ENCODE data around the gene STAG3.
"Not testable (repeated sequence)": the region's sequence is repeated elsewhere in the genome, so short reads cannot be mapped to it uniquely, and the experiment has no call there.

STAG3 gene

DNA sequence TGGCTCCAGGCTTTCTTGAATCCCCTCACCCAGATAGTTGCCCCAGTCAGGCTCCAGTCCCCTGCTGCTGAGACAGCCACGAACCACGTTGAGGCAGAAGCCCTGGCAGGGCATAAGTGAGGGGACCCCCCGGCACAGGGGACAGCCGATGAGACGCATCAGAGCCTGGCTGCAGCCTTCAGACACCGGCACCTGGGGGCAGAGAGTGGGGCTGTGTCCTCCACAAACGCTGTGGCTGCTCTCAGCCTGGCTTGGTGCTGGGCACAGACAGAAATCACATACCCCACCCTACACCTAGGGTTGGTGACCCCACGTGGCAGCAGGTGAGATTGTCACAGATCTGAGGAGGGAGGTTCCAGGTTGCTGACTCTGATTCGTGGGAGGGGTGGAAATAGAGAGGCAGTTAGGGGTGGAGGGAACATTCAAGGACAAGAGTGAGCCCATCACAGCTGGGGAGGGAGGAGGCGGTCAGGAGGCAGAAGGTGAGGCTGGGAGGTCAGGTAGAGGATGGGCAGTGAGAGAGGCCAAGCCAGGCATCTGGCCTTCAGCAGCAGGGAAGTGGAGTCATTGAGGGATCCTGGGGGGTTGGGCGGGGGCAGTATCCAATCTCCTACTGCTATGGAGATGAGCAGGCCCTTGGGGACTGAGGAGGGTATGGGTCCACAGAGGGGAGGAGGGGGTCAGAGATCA lies 3.8 kb upstream of the STAG3 start:
- no peak for DNase-seq

DNA sequence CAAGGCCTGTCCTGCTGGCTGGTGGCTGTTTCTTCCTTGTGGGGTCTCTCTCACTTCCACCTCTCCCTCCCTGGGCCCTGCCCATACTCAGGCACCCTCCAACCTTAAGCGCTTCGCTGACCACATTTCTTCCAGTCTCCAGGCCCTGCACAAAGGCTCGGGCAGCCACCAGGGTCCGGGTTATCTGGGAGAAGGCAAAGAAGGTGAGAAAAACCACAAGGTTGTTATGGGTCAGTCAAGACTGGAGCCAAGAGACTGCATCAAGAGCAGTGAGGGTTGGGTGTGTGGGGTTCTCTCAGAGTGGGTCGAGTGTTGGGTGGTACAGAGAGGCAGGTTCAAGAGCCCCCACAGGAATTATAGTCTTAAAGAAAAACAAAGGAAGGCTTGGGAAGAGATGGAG lies 3.1 kb upstream of the STAG3 start:
- no peak for DNase-seq

DNA sequence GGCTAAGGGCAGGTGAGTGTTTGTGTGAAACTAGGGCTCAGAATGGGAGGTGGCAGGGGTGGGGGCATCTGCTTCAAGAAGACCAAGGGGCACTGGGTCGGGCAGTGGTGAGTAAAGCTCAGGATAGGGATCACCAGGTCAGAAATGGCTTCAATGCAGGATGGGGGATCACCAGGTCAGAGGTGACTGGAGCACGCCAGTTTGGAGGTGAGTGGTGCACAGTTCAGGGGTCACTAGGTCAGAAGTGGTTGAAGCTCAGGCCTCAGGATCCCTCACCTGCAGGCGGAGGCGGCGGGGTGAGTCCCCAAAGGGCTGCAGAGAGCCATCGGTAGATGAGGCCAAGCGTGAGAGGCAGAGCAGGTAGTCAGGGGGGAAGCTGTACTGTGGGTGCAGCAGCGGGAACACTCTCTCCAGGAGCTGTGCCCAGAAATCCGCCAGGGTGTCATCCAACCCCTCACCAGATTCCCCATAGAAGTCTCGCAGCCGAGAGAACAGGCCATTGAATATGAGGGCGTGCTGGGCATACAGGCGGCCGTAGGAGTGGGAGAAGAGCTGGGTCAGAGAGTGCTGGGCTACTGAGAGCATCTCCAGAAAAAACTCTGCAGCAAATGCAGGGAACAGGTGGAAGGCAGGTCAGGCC lies 2.3 kb upstream of the STAG3 start:
- DNase-seq: no peak

DNA sequence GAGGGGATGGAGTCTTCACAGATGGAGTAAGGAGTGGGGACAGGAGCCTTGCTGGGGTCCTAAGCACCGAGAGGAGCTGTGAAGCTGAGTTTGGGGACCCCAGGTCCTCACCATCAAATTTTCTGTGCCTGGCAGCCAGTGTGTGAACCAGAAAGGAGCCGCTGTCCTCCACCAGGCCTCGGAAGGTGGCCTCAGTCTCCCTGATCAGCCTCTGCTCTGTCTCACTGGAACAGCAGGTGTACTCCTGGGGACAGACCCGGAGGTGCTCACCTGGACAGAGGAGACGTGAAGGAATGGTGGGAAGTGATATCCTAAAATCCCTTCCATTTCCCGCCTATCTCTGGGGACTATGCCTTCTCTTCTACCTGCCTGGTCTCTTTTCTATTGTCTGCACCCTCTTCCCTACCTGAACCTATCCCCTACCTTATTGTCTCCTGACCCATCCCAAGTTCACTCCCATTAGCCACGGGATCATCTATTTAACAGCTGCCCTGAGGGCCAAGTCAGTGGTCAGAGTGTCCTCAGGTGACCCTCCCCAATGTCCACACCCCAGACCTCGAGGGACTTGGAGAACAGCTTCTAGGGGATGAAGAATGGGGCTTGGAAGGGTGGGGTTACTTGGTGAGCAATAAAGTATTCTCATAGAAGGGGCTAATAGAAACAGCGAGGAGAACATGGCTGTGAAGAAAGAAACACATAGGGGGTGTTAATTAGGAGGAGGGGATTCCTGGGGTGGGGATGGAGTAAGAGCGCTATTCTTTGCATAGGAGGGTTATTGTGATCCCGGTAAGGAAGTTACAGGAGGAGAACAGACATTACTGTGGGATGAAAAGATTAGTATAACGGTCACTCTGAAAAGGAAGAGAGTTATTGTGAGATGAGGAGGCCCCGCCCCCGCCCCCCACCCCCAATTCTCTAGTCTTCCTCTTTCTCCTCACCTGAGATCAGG lies 1.3 kb upstream of the STAG3 start:
- no peak for DNase-seq

DNA sequence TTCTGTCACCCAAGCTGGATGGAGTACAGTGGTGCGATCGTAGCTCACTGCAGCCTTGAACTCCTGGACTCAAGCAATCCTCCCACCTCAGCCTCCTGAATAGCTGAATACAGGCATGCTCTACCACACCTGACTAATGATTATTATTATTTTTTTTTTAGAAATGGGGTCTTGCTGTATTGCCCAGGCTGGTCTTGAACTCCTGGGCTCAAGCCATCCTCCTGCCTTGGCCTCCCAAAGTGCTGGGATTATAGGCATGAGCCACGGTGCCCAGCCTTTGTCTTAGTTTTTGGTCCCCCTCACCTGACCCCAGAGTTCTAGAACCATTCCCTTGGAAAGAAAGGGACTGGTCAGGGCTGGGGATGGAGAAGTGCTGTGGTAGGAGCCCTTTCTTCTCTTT lies 2.4 kb downstream of the STAG3 start:
- not testable (repeated sequence) for DNase-seq

DNA sequence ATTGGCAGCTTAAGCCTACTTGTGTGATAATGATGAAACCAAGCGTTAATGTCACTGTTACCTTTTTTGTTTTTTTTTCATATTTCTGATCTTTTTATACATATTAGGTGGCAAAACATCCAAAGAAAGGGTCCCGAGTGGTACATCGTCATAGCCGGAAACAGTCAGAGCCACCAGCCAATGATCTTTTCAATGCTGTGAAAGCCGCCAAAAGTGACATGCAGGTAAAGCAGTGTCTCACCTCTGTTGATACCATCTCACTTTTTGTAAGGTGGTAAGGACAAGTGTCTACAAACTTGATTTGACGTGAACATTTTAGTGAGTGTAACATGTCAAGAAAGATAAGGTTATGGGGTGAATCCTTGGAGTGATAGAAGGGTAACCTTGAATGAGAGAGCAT lies 4.9 kb downstream of the STAG3 start:
- not testable (repeated sequence) for DNase-seq

DNA sequence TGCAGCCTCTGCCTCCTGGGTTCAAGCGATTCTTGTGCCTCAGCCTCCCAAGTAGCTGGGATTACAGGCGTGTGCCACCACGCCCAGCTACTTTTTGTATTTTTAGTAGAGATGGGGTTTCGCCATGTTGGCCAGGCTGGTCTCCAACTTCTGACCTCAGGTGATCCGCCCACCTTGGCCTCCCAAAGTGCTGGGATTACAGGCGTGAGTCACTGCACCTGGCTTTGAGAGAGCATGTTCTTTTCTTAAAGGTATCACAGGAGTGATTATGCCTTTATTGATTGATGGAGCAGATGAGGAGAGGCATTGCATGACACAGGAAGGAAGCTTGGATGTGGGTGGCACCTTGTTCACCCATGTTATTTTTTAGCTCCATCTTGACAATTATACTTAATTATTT lies 5.4 kb downstream of the STAG3 start:
- DNase-seq: not testable (repeated sequence)

DNA sequence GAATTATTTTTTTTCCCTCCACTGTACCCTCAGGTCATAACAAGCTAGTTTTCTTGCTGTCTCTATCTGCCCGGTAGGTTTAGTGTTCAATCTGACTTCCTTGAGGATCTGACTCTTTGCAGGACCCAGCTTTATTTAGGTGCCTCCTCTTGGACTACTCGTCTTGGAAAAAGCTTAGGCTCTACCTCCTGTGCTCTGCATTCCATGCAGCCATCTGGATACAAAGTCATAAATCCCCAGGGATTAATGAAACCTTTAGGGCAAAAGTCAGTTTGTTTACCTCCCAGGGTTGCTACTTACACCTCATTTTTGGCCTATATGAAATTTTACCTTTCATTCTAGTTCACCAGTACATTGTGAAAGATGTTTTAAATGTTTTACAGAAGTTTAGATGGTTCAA lies 8.0 kb downstream of the STAG3 start:
- no peak for DNase-seq

DNA sequence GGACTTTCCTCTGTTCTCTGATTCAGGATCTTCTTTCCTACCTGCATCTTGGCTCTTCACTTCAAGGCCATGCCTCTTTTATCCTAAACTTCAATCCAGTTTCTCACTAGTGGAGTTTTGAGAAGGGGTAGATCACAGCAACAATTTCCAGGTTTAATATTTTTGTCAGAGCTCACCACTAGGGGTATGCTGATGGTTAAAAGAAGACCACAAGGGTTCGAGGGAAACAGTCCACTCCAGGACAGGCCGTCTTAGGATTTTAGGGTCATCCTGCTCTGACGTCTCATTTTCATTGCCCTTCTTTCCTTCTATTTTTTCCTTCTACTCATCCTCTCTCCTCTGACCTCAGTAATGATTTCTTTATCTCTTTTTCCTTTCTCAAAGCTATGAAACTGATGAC lies 11.3 kb downstream of the STAG3 start:
- DNase-seq: no peak

DNA sequence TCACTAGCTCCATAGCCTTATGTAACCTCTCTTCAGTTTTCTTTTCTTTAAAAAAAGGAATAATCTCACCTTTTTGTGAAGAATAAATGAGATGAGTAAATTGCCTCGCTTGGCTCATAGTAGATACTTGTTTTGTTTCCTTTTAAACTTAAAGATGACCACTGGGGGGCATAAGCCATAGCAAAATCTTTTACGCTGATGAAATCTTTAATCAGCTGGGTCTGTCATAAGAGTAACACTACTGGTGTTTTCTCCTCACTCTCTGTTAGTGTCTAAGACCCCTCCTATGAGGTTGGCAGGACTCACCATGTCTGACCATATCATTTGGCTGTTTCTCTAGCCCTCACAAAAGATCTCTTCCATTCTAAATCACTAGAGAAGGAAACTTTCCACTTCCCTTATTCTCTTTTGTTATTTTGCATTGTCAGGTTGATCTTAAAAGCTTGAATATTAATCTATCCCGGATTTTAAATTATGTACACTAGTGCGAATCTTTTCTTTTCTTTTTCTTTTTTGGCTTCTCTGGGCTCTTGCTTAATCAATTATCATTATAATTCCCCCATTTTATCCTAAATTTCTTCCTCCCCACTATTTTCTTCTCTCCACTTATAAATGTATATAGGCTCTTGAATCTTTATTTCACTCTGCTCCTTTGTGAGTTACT lies 12.5 kb downstream of the STAG3 start:
- DNase-seq: peak; percentile 62

DNA sequence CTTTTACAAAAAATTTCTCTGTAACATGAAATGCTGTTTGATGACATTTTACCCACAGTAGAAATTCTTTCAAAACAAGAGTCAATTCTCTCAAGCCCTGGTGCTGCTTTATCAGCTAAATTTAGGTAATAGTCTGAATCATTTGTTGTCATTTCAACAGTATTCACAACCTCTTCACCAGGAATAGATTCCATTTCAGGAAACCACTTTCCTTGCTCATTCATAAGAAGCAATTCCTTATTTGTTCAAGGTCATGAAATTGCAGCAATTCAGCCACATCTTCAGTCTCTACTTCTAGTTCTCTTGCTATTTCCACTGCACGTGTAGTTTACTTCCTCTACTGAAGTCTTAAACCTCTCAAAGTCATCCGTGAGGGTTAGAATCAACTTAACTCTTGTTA lies 14.1 kb downstream of the STAG3 start:
- no peak for DNase-seq

DNA sequence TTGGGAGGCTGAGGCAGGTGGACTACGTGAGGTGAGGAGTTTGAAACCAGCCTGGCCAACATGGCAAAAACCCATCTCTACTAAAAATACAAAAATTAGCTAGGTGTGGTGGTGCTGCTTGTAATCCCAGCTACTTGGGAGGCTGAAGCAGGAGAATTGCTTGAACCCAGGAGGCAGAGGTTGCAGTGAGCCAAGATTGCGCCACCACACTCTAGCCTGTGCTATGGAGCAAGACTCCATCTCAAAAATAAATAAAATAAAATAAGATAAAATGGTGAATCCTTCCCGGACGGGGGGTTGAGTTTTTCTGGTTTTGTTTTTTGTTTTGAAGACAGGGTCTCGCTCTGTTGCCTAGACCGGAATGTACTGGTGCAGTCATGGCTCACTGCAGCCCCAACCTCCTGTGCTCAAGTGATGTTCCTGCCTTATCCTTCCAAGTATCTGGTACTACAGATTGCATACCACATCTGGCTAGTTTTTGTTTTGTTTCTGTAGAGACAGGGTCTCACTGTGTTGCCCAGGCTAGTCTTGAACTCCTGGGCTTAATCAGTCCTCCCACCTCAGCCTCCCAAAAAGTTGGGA lies 14.7 kb downstream of the STAG3 start:
- DNase-seq: not testable (repeated sequence)

DNA sequence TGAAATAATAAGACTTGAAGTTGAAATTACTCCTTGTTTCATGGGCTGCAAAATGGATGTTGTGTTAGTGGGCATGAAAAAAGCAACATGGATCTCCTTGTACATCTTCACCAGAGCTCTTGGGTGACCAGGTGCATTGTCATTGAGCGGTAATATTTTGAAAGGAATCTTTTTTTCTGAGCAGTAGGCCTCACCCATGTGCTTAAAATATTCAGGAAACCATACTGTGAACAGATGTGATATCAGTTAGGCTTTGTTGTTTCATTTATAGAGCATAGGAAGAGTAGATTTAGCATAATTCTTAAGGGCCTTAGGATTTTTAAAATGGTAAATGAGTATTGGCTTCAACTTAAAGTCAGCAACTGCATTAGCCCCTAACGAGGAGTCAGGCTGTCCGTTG lies 15.3 kb downstream of the STAG3 start:
- no peak for DNase-seq

DNA sequence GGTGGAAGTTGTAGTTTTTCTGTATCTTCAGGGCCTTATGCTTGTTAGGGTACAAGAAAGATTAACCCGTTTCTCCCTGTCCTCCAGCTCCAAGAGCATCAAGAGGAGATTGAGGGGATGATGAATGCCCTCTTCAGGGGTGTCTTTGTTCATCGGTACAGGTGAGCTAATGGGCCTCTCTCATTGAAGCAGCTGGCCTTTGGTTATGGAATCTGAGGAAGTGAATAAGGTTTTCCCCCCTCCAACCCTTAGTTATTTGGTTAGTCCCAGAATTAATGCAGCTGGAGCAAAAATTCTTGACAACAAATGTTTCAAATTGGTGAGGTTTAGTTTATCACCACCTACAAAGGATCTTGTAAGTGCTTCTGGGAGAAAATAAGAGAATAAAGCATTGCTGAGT lies 17.5 kb downstream of the STAG3 start:
- no peak for DNase-seq

DNA sequence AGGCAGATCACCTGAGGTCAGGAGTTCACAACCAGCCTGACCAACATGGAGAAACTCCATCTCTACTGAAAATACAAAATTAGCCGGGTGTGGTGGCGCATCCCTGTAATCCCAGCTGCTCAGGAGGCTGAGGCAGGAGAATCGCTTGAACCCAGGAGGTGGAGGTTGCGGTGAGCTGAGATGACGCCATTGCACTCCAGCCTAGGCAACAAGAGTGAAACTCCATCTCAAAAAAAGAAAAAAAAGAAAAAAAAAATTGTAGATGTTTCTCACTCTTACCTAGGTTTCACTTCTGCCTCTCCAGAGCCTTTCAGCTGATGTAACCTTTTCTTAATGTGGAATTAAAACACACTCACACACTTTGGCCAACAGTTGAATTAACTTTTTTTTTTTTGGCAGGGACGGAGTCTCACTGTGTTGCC lies 18.2 kb downstream of the STAG3 start:
- DNase-seq: not testable (repeated sequence)

DNA sequence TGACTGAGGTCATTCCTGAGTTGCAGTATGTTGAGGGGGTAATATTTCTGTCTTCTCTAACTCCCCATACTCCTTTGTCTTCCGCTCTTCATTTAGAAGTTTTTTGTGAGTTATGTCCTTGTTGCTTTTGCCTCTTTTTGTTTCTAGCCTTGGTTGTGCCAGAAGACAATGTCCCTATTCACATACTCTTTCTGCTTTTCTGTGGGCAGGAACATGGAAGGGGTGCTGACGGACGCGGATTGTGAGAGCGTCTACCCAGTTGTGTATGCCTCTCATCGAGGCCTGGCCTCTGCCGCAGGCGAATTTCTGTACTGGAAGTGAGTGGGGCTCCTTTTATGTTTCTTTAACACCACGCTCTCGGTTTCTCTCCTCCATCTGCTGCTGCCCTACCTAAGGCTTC lies 20.5 kb downstream of the STAG3 start:
- no peak for DNase-seq

DNA sequence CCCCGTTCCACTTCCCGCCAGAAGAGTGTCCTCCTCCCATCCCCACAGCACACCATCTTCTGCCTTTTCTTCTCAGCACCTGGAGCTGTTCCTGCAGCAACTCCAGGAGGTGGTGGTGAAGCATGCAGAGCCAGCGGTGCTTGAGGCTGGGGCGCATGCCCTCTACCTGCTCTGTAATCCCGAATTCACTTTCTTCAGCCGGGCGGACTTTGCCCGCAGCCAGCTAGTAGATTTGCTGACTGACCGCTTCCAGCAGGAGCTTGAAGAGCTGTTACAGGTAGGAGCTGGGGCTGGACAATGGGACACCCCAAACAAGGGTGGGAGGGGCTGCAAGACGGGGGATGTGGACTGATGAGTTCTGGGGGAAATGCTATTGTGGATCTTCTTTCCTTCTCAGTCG lies 23.0 kb downstream of the STAG3 start:
- no peak for DNase-seq

DNA sequence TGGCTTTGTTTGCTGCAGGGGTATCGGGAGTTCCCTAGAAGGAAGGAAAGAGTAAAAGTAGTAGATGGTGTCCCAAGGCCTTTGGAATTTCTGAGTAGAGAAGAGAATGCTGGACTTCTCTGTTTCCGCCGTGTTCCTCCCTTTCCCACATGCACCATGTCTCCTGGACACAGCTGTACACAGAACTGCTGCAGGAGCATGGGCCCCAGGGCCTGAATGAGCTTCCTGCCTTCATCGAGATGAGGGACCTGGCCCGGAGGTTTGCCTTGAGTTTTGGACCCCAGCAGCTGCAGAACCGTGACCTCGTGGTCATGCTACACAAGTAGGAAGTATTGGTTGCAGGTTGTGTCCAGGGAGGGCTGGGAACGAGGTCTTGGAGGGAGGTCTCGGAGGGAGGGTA lies 26.7 kb downstream of the STAG3 start:
- no peak for DNase-seq

DNA sequence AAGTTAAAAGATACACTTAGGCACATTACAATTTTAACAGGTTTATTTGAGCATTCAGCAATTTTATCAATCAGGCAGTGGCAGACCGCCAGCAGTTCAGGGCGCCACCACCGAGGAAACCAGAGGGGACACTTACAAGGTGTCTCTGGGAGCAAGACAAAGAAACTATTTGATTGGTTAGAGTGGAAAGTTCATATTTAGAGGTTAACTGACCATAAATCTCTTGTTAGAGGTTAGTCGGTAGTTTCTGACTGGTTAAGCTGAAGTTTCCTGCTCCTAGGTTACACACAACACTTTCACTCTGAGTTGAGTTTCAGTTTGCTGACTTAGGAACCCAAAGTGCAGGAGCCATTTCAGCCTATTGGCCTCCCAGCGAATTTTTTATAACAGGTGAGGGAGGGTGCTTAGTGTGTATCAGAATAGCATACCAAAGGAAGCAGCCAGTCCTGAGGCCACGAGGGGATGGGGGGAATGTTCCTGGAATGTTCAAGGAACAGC lies 31.2 kb downstream of the STAG3 start:
- DNase-seq: no peak

DNA sequence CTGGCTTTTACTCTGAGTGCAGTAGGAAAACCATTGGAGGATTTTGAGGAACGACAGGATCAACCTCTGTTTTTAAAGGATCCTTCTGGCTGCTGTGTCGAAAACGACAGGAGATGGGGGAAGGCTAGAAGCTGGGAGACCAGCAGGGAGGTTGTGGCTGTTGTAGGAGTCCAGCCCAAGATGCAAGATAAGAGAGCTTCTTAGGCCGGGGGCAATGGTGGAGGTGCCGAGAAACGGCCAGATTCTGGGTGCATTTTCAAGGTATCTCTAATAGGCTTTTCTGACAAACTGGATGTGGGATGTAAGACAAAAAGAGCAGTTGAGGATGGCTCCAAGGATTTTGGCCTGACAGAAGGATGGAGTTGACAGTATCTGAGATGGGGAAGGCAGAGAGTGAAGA lies 31.8 kb downstream of the STAG3 start:
- DNase-seq: no peak

DNA sequence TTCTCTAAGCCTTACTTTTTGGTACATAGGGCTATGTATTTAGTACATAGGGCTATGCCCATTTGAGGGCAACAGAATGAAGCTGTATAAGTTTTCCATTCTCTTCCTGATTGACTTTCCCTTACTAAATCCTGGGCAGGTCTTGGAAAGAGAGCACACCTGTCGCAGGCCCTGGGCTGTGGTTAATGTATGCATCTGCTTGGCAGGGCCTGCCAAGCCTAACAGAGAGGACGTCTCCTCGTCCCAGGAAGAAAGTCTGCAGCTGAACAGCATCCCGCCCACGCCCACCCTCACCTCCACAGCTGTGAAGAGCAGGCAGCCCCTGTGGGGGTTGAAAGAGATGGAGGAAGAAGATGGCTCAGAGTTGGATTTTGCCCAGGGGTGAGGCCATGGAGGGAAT lies 33.1 kb downstream of the STAG3 start:
- DNase-seq: no peak

DNA sequence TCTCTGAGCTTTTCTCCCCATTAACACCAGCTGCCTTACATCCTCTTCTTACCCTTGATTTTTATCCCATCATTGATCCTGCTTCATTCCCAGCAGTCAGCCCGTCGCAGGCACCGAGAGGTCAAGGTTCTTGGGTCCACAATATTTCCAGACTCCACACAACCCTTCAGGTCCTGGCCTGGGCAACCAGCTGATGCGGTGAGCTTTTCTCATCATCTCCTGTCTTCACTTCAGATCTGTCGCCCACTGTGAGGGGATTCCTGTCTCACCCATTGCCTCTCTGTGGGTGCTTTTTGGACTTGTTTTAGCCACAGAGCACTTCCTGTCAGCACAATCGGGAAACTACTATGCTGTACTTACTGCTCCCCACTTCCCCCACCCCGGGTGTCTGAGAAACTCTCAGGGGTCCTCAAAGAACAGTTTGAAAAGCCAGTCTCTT lies 33.6 kb downstream of the STAG3 start:
- no peak for DNase-seq

Measured in hematopoietic multipotent progenitor cell treated with erythropoietin and hydrocortisone succinate and interleukin-3 and kit ligand, for 8 days (in vitro differentiated cells).